SK-N-SH (cell line): ENCODE results near the gene AHCTF1. TPM values are rescaled to one million over a fixed set of nuclear protein-coding genes. Genes with fewer than 3 reads are reported as not detected.
A peak's percentile ranks its signal among the peaks of the same experiment; 100 is the strongest.
"Not testable (repeated sequence)": the region's sequence is repeated elsewhere in the genome, so short reads cannot be mapped to it uniquely, and the experiment has no call there.

Experiments used
- CTCF ChIA-PET: fragments of 300-600, 350-600 bp; formaldehyde crosslinking; extraction: SDS; loops from one replicate; lab custom pipeline; 2021; lab: Yijun Ruan, JAX
- POLR2A ChIA-PET: fragments of 350-600 bp; sonication (Branson Sonifier 250); formaldehyde crosslinking; extraction: SDS; loops from one replicate; lab custom pipeline; 2020; ENCODE audit warnings: antibody characterized with exemption, inconsistent platforms; lab: Yijun Ruan, JAX
- DNase-seq: peaks from one replicate; pipeline ENCODE4 v3.0.0; 2012
- H2AFZ ChIP-seq: fragments of 200-600 bp; sonication (generic); 2 replicates; pipeline ENCODE4 v1.8.1; 2016; ENCODE audit warnings: antibody characterized with exemption, mild to moderate bottlenecking, low read depth
- H3F3A ChIP-seq: fragments of 200-600 bp; sonication (generic); replicated peaks from 2 replicates; pipeline ENCODE3; 2016; ENCODE audit warnings: antibody characterized with exemption, mild to moderate bottlenecking; ENCODE audit not compliant: insufficient read depth
- H3K27ac ChIP-seq, 2 experiments: fragments of 200-500 bp in 1 of 2; fragments of 200-600 bp in 1 of 2; sonication (Bioruptor generic) in 1 of 2; sonication (generic), shearing (Covaris generic) in 1 of 2; 2 replicates each; pipeline versions ENCODE4 v1.5.1 to v1.6.1; 2014 to 2016; ENCODE audit warnings: low read depth in 2 of 2, inconsistent platforms in 1 of 2, low read length in 1 of 2, mild to moderate bottlenecking in 1 of 2, mixed read lengths in 1 of 2
- H3K27me3 ChIP-seq: fragments of 200-600 bp; sonication (generic), shearing (Covaris generic); 2 replicates; pipeline ENCODE4 v1.6.1; 2016; ENCODE audit warnings: mixed run types; ENCODE audit not compliant: insufficient read depth
- H3K36me3 ChIP-seq, 2 experiments: fragments of 200-500 bp in 1 of 2; fragments of 200-600 bp in 1 of 2; sonication (Bioruptor generic) in 1 of 2; sonication (generic) in 1 of 2; replicated peaks in 1 of 2; 2 replicates each; pipeline versions ENCODE3 to v1.5.1; 2014 to 2016; ENCODE audit warnings: low read length in 1 of 2, mild to moderate bottlenecking in 1 of 2; ENCODE audit not compliant: insufficient read depth in 2 of 2, control insufficient read depth in 1 of 2
- H3K4me1 ChIP-seq, 2 experiments: fragments of 200-500 bp in 1 of 2; fragments of 200-600 bp in 1 of 2; sonication (Bioruptor generic) in 1 of 2; sonication (generic), shearing (Covaris generic) in 1 of 2; 2 replicates each; pipeline versions ENCODE4 v1.5.1 to v1.6.1; 2014 to 2016; ENCODE audit warnings: low read depth in 1 of 2, low read length in 1 of 2, mixed run types in 1 of 2; ENCODE audit not compliant: insufficient read depth in 2 of 2, control insufficient read depth in 1 of 2
- H3K4me2 ChIP-seq: fragments of 200-600 bp; sonication (generic), shearing (Covaris generic); 2 replicates; pipeline ENCODE4 v1.6.1; 2017; ENCODE audit warnings: mixed run types
- H3K4me3 ChIP-seq, 2 experiments: fragments of 200-500 bp in 1 of 2; fragments of 200-600 bp in 1 of 2; sonication (Bioruptor generic) in 1 of 2; sonication (generic), shearing (Covaris generic) in 1 of 2; 2 replicates each; pipeline versions ENCODE4 v1.5.1 to v1.8.1; 2014 to 2016; ENCODE audit warnings: low read depth in 2 of 2, inconsistent platforms in 1 of 2, low read length in 1 of 2, mild to moderate bottlenecking in 1 of 2, mixed read lengths in 1 of 2, moderate library complexity in 1 of 2
- H3K79me2 ChIP-seq: fragments of 200-600 bp; sonication (generic); 2 replicates; pipeline ENCODE4 v1.8.1; 2017; ENCODE audit warnings: mild to moderate bottlenecking; ENCODE audit not compliant: insufficient read depth
- H3K9ac ChIP-seq: fragments of 200-600 bp; sonication (generic); 2 replicates; pipeline ENCODE4 v1.6.1; 2017; ENCODE audit warnings: mixed run types
- H3K9me2 ChIP-seq: fragments of 200-600 bp; sonication (generic); 2 replicates; pipeline ENCODE4 v1.6.1; 2017; ENCODE audit warnings: mixed run types
- H3K9me3 ChIP-seq: fragments of 200-600 bp; sonication (generic); 2 replicates; pipeline ENCODE4 v1.6.1; 2017; ENCODE audit warnings: mixed run types, mild to moderate bottlenecking, moderate library complexity
- H4K20me1 ChIP-seq: fragments of 200-600 bp; sonication (generic); 2 replicates; pipeline ENCODE4 v1.6.1; 2017; ENCODE audit warnings: mild to moderate bottlenecking, mixed run types; ENCODE audit not compliant: insufficient read depth
- CTCF ChIP-seq: fragments of 200-600 bp; sonication (generic); IDR thresholded peaks from 2 replicates; pipeline ENCODE4 v1.6.1; 2017; ENCODE audit warnings: antibody characterized with exemption, mild to moderate bottlenecking, moderate library complexity
- FOSL2 ChIP-seq: IDR thresholded peaks from 2 replicates; pipeline ENCODE4 v1.4.0; 2012; ENCODE audit warnings: low read depth, mild to moderate bottlenecking, moderate library complexity, borderline replicate concordance
- FOXM1 ChIP-seq: IDR thresholded peaks from 2 replicates; pipeline ENCODE4 v1.4.0; 2012; ENCODE audit warnings: low read depth, mild to moderate bottlenecking
- GABPA ChIP-seq: IDR thresholded peaks from 2 replicates; pipeline ENCODE4 v1.4.0; 2012; ENCODE audit warnings: low read depth, mild to moderate bottlenecking
- GATA2 ChIP-seq: sonication (generic); formaldehyde crosslinking; IDR thresholded peaks from 2 replicates; pipeline ENCODE4 v1.5.0; 2020; ENCODE audit warnings: mild to moderate bottlenecking, missing genetic modification reagents
- NFIC ChIP-seq: IDR thresholded peaks from 2 replicates; pipeline ENCODE4 v1.4.0; 2012; ENCODE audit warnings: borderline replicate concordance
- NRF1 ChIP-seq: IDR thresholded peaks from 2 replicates; pipeline ENCODE4 v1.6.1; 2012; ENCODE audit warnings: low read depth, mild to moderate bottlenecking, low read length
- POLR2AphosphoS5 ChIP-seq: IDR thresholded peaks from 2 replicates; pipeline ENCODE4 v1.6.1; 2012; ENCODE audit warnings: low read depth, low read length
- RAD21 ChIP-seq: IDR thresholded peaks from 2 replicates; pipeline ENCODE4 v1.6.1; 2012; ENCODE audit warnings: mild to moderate bottlenecking, low read length
- RCOR1 ChIP-seq: fragments of 150-350 bp; IDR thresholded peaks from 2 replicates; pipeline ENCODE4 v1.6.1; 2017; ENCODE audit warnings: antibody characterized with exemption, low read length
- RXRA ChIP-seq: IDR thresholded peaks from 2 replicates; pipeline ENCODE4 v1.4.0; 2012; ENCODE audit warnings: low read depth, mild to moderate bottlenecking, borderline replicate concordance
- SMC3 ChIP-seq: IDR thresholded peaks from 2 replicates; pipeline ENCODE4 v1.6.1; 2012; ENCODE audit warnings: low read depth, low read length, improper control_type of control experiment
- USF1 ChIP-seq: IDR thresholded peaks from 2 replicates; pipeline ENCODE4 v1.4.0; 2012; ENCODE audit warnings: low read depth, borderline replicate concordance
- WGBS: methylation state at CpG from one replicate; pipeline ENCODE4 v1.1.6; 2017; ENCODE audit warnings: low lambda C conversion rate; 5-methylcytosine and 5-hydroxymethylcytosine counted together
- polyA plus RNA-seq, 3 experiments: library from polyadenylated mRNA; depleted of rRNA; stranded (reverse); fragments of >200 nt; gene quantifications; 2 replicates each; pipeline ENCODE4 v1.2.3, GENCODE V29; 2012

Gene AHCTF1
- polyA plus RNA-seq, 1 of the 3 experiments (the other 2 are of a cell fraction), result 8.5 TPM

- H3K27me3 ChIP-seq, H3K9me3 ChIP-seq, H3K4me1 ChIP-seq, H3K4me3 ChIP-seq, H3K4me2 ChIP-seq, H3K9me2 ChIP-seq, H3K9ac ChIP-seq, H3F3A ChIP-seq, DNase-seq, CTCF ChIA-PET, H4K20me1 ChIP-seq, POLR2A ChIA-PET, H2AFZ ChIP-seq: not testable (repeated sequence)
- WGBS, result 93% methylated on average over 5 of the region's 5 CpGs
- Histone ChIP-seq H3K36me3 (peaks cover 72 to 82% of the 10 kb centered on the region in 2 experiments), H3K79me2 (peaks cover 18% of the 10 kb centered on the region; the same call in 1 of the 2 replicates), H3K27ac (peak overlapping the region in 1 of 2 experiments; percentile 15; a peak in 2 of 4 replicates)
These were observed 46.4 kb downstream of the AHCTF1 start for GRCh38 chr1:246885389-246885788.

- Histone ChIP-seq H3K4me2 (no peak overlapping the region), H3K9ac (no peak overlapping the region), H3K36me3 (peaks cover 63 to 70% of the 10 kb centered on the region in 2 experiments), H3K79me2 (peaks cover 34% of the 10 kb centered on the region), H3K9me3 (no peaks in the 10 kb centered on the region), H3K4me3 (no peak overlapping the region), H3K27ac (no peak overlapping the region), H3K4me1 (no peaks in the 10 kb centered on the region; a peak in 1 of 4 replicates), H2AFZ (no peak overlapping the region), H3F3A (peaks cover 9% of the 10 kb centered on the region), H4K20me1 (peaks cover 5% of the 10 kb centered on the region), H3K27me3 (no peaks in the 10 kb centered on the region), H3K9me2 (no peaks in the 10 kb centered on the region)
- ChIA-PET CTCF (interaction anchor here (0.6 kb wide), 1 partner anchor 14 kb away, joined by 3 read pairs; no protein-coding TSS in a partner anchor), POLR2A (no interaction called here)
- WGBS, result 96% methylated on average over 4 of the region's 4 CpGs
- TF ChIP-seq FOXM1 (no peak), RCOR1 (no peak), GABPA (no peak), USF1 (no peak), RAD21 (no peak), NRF1 (no peak), POLR2AphosphoS5 (no peak), GATA2 (no peak), NFIC (no peak), SMC3 (no peak), FOSL2 (no peak), RXRA (no peak), CTCF (no peak)
- DNase-seq, result no peak
These were observed 53.2 kb downstream of the AHCTF1 start for GRCh38 chr1:246878551-246878950.
